Mononuclear cell (primary cell): ENCODE data around the gene HSPH1. TPM values are rescaled to one million over a fixed set of nuclear protein-coding genes. Genes with fewer than 3 reads are reported as not detected.

Source experiments
- H3K27me3 ChIP-seq: 2 replicates; pipeline ENCODE4 v1.6.0; 2011; ENCODE audit warnings: low read length, control low read depth; ENCODE audit not compliant: insufficient read depth
- H3K4me1 ChIP-seq: 2 replicates; pipeline ENCODE4 v1.5.1; 2011; ENCODE audit warnings: mild to moderate bottlenecking, low read length, control low read depth; ENCODE audit not compliant: insufficient read depth
- H3K4me3 ChIP-seq: 2 replicates; pipeline ENCODE4 v1.5.1; 2011; ENCODE audit warnings: mild to moderate bottlenecking, low read length, moderate library complexity
- H3K9me3 ChIP-seq: 2 replicates; pipeline ENCODE4 v1.5.1; 2011; ENCODE audit warnings: low read depth, mild to moderate bottlenecking, control low read depth, low read length
- total RNA-seq: library from RNA; depleted of rRNA; stranded (reverse); fragments of >200 nt; gene quantifications from one replicate; pipeline ENCODE4 v1.2.3, GENCODE V29; 2012

The HSPH1 gene
- 60.7 TPM for total RNA-seq

GRCh38 chr13:31161557-31162150 lies at the start of gene HSPH1:
Gene HSPH1 (minus strand): TSS chr13:31161904. CDS start chr13:31161582, 322 bp downstream.
- no peaks in the 10 kb centered on the region for H3K27me3 ChIP-seq
- peak within 1 kb of the TSS; percentile 86 for H3K4me3 ChIP-seq
- H3K4me1 ChIP-seq: peaks cover 20% of the 10 kb centered on the region
- H3K9me3 ChIP-seq: no peaks in the 10 kb centered on the region

- Histone ChIP-seq H3K4me1 (peaks cover 9% of the 10 kb centered on the region), H3K4me3 (no peak overlapping the region), H3K27me3 (no peaks in the 10 kb centered on the region), H3K9me3 (no peaks in the 10 kb centered on the region)
Measured at GRCh38 chr13:31209841-31210210, 48.1 kb upstream of the HSPH1 start.

- H3K4me1 ChIP-seq: peaks cover 9% of the 10 kb centered on the region
- no peaks in the 10 kb centered on the region for H3K27me3 ChIP-seq
- H3K4me3 ChIP-seq: no peak overlapping the region
- no peaks in the 10 kb centered on the region for H3K9me3 ChIP-seq
Measured at GRCh38 chr13:31209172-31209840, 47.6 kb upstream of the HSPH1 start.

- Histone ChIP-seq H3K9me3 (no peaks in the 10 kb centered on the region), H3K27me3 (no peaks in the 10 kb centered on the region), H3K4me3 (no peak overlapping the region), H3K4me1 (peaks cover 9% of the 10 kb centered on the region)
Measured at GRCh38 chr13:31208559-31209122, 46.9 kb upstream of the HSPH1 start.

GRCh38 chr13:31207661-31208552 lies 46.2 kb upstream of the HSPH1 start:
- Histone ChIP-seq H3K4me1 (peaks cover 9% of the 10 kb centered on the region), H3K9me3 (no peaks in the 10 kb centered on the region), H3K27me3 (no peaks in the 10 kb centered on the region), H3K4me3 (no peak overlapping the region)

- peaks cover 15% of the 10 kb centered on the region for H3K4me1 ChIP-seq
- H3K9me3 ChIP-seq: no peaks in the 10 kb centered on the region
- no peak overlapping the region for H3K4me3 ChIP-seq
- H3K27me3 ChIP-seq: no peaks in the 10 kb centered on the region
Measured at GRCh38 chr13:31204592-31204991, 42.9 kb upstream of the HSPH1 start.

GRCh38 chr13:31201341-31202031 lies 39.8 kb upstream of the HSPH1 start:
- Histone ChIP-seq H3K4me1 (peaks cover 19% of the 10 kb centered on the region), H3K4me3 (no peak overlapping the region), H3K9me3 (no peaks in the 10 kb centered on the region), H3K27me3 (no peaks in the 10 kb centered on the region)

GRCh38 chr13:31200637-31200971 lies 38.9 kb upstream of the HSPH1 start:
- Histone ChIP-seq H3K4me1 (peaks cover 19% of the 10 kb centered on the region), H3K4me3 (peak overlapping the region; percentile 67), H3K9me3 (no peaks in the 10 kb centered on the region)

GRCh38 chr13:31199849-31200636 lies 38.3 kb upstream of the HSPH1 start, which contains the start of gene B3GLCT:
Gene B3GLCT (plus strand): TSS chr13:31199975. CDS start chr13:31200085, 110 bp downstream.
- Histone ChIP-seq H3K9me3 (no peaks in the 10 kb centered on the region), H3K4me3 (peak within 1 kb of the TSS; percentile 67), H3K27me3 (no peaks in the 10 kb centered on the region), H3K4me1 (peaks cover 19% of the 10 kb centered on the region)

More at GRCh38 chr13:31200637-31200971, 38.9 kb upstream of the HSPH1 start:
- H3K27me3 ChIP-seq: no peaks in the 10 kb centered on the region

- Histone ChIP-seq H3K27me3 (no peaks in the 10 kb centered on the region), H3K4me1 (peaks cover 19% of the 10 kb centered on the region), H3K4me3 (peak overlapping the region; percentile 67), H3K9me3 (no peaks in the 10 kb centered on the region)
Measured at GRCh38 chr13:31199527-31199848, 37.8 kb upstream of the HSPH1 start.

- no peak overlapping the region for H3K4me3 ChIP-seq
- no peaks in the 10 kb centered on the region for H3K27me3 ChIP-seq
- H3K4me1 ChIP-seq: peaks cover 19% of the 10 kb centered on the region
- no peaks in the 10 kb centered on the region for H3K9me3 ChIP-seq
Measured at GRCh38 chr13:31198519-31198918, 36.8 kb upstream of the HSPH1 start.

- no peak overlapping the region for H3K4me3 ChIP-seq
- H3K4me1 ChIP-seq: peaks cover 19% of the 10 kb centered on the region
- H3K9me3 ChIP-seq: no peaks in the 10 kb centered on the region
- H3K27me3 ChIP-seq: no peaks in the 10 kb centered on the region
Measured at GRCh38 chr13:31196992-31197391, 35.3 kb upstream of the HSPH1 start.

GRCh38 chr13:31195616-31196015 lies 33.9 kb upstream of the HSPH1 start:
- H3K9me3 ChIP-seq: no peaks in the 10 kb centered on the region
- no peak overlapping the region for H3K4me3 ChIP-seq
- H3K27me3 ChIP-seq: no peaks in the 10 kb centered on the region
- peaks cover 10% of the 10 kb centered on the region for H3K4me1 ChIP-seq

- no peaks in the 10 kb centered on the region for H3K9me3 ChIP-seq
- no peak overlapping the region for H3K4me3 ChIP-seq
- H3K27me3 ChIP-seq: no peaks in the 10 kb centered on the region
Measured at GRCh38 chr13:31192306-31192705, 30.6 kb upstream of the HSPH1 start.

More at GRCh38 chr13:31192306-31192705, 30.6 kb upstream of the HSPH1 start:
- no peaks in the 10 kb centered on the region for H3K4me1 ChIP-seq
